Activated CD4-positive, alpha-beta T cell treated with anti-CD3 and anti-CD28 coated beads, Interleukin-2, amount 10 ng/mL, durations not matched to agents 7 days and 5 days (primary cell): ENCODE measurements around the gene TRRAP. TPM values are rescaled to one million over a fixed set of nuclear protein-coding genes. Genes with fewer than 3 reads are reported as not detected.
A peak's percentile ranks its signal among the peaks of the same experiment; 100 is the strongest.

Experiments used
- CTCF ChIA-PET: fragments of 350-600 bp; sonication (Branson Sonifier 250); formaldehyde crosslinking; loops from one replicate; lab custom pipeline; 2021; ENCODE audit warnings: antibody characterized with exemption; lab: Charles Lee
- POLR2A ChIA-PET: fragments of 350-600 bp; sonication (Branson Sonifier 250); formaldehyde crosslinking; loops from one replicate; lab custom pipeline; 2021; ENCODE audit warnings: antibody characterized with exemption; lab: Charles Lee
- DNase-seq: peaks from one replicate; pipeline ENCODE4 v3.0.0-alpha.2; 2020
- H3K27ac Mint-ChIP-seq: one replicate; pipeline ENCODE4 v1.8.0; 2021; ENCODE audit warnings: mild to moderate bottlenecking, moderate library complexity, mixed read lengths
- H3K27me3 Mint-ChIP-seq: one replicate; pipeline ENCODE4 v1.8.0; 2021; ENCODE audit warnings: mixed read lengths
- H3K36me3 Mint-ChIP-seq: one replicate; pipeline ENCODE4 v1.8.0; 2021; ENCODE audit warnings: low read depth, mixed read lengths
- H3K4me1 Mint-ChIP-seq: one replicate; pipeline ENCODE4 v1.8.0; 2021; ENCODE audit warnings: mixed read lengths
- H3K4me3 Mint-ChIP-seq: one replicate; pipeline ENCODE4 v1.8.0; 2021; ENCODE audit warnings: mild to moderate bottlenecking, moderate library complexity, mixed read lengths
- H3K9me3 Mint-ChIP-seq: one replicate; pipeline ENCODE4 v1.8.0; 2021; ENCODE audit warnings: mixed read lengths
- total RNA-seq, 2 experiments: library from RNA; stranded (reverse); gene quantifications; one replicate each; pipeline ENCODE4 v1.2.3, GENCODE V29; 2021

Gene TRRAP
- total RNA-seq, 2 experiments from 2014 or later = 63.4 to 65.1 TPM

DNA sequence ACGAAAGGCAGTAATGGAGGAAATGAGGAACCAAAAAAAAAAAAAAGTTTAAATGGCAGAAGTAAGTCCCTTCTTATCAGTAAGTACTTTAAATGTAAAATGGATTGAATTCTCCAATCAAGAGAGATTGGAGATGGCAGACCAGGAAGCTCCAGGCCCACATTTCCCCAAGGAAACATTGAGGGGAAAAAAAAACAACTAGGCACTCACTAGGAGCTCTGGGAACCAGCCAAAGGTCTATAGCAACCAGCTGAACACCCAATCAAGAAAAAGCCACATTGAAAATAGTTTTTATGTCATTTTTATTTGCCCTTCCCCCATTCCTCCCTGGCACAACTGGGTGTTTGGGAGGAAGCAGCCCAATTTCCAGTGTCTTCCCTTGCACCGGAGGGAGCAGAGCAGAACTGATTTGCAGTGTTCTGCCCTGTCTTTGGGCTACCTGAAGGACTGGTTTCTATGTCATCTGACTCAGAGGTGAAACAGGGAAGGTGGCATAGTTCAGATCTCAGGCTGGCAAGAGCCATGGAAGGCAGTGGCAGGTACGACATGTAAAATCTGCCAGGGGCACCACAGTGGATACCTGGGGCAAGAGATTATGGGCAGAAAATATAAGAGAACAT lies 143.7 kb downstream of the TRRAP start:
- DNase-seq = no peak
- H3K4me1 Mint-ChIP-seq = no peaks in the 10 kb centered on the region
- no peak overlapping the region for H3K27ac Mint-ChIP-seq
- H3K4me3 Mint-ChIP-seq = no peak overlapping the region
- ChIA-PET CTCF (interaction anchor here (0.6 to 0.7 kb wide), 3 partner anchors 11 to 299 kb away, joined by 3 to 5 read pairs (median 3); no protein-coding TSS in a partner anchor), POLR2A (no interaction called here)
- H3K27me3 Mint-ChIP-seq = no peaks in the 10 kb centered on the region
- H3K36me3 Mint-ChIP-seq = peaks cover 30% of the 10 kb centered on the region
- H3K9me3 Mint-ChIP-seq = no peaks in the 10 kb centered on the region

DNA sequence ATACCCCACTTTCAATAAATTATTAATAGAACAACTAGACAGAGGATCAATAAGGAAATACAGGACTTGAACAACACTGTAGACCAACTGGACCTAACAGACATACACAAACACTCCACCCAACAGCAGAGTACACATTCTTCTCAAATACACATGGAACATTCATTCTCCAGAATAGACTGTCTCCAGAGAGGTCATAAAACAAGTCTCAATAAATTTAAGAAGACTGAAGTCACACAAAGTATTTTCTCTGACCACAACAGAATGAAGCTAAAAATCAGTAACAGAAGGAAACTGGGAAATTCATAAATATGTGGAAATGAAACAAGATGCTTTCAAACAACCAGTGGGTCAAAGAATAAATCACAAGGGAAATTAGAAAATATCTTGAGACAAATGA lies 145.7 kb downstream of the TRRAP start:
- DNase-seq = no peak

GRCh38 chr7:99027241-99027640 lies 148.9 kb downstream of the TRRAP start:
- CTCF ChIA-PET = no interaction called here
- H3K36me3 Mint-ChIP-seq = peaks cover 20% of the 10 kb centered on the region
- no peak for DNase-seq
- POLR2A ChIA-PET = no interaction called here
- H3K27me3 Mint-ChIP-seq = no peaks in the 10 kb centered on the region
- no peak overlapping the region for H3K27ac Mint-ChIP-seq
- no peaks in the 10 kb centered on the region for H3K4me1 Mint-ChIP-seq
- no peak overlapping the region for H3K4me3 Mint-ChIP-seq
- no peaks in the 10 kb centered on the region for H3K9me3 Mint-ChIP-seq

More for the DNA sequence above, 145.7 kb downstream of the TRRAP start:
- no peaks in the 10 kb centered on the region for H3K9me3 Mint-ChIP-seq
- no peaks in the 10 kb centered on the region for H3K27me3 Mint-ChIP-seq
- ChIA-PET POLR2A (no interaction called here), CTCF (interaction anchor here (1.0 to 1.3 kb wide), 3 partner anchors 12 to 25 kb away, joined by 3 to 4 read pairs (median 3); no protein-coding TSS in a partner anchor)
- no peak overlapping the region for H3K27ac Mint-ChIP-seq
- peaks cover 25% of the 10 kb centered on the region for H3K36me3 Mint-ChIP-seq
- no peaks in the 10 kb centered on the region for H3K4me1 Mint-ChIP-seq
- no peak overlapping the region for H3K4me3 Mint-ChIP-seq

GRCh38 chr7:99027841-99028240 lies 149.5 kb downstream of the TRRAP start:
- Mint-ChIP-seq H3K27ac (no peak overlapping the region), H3K27me3 (no peaks in the 10 kb centered on the region), H3K9me3 (no peaks in the 10 kb centered on the region), H3K4me1 (no peaks in the 10 kb centered on the region), H3K36me3 (peaks cover 20% of the 10 kb centered on the region), H3K4me3 (no peak overlapping the region)
- ChIA-PET CTCF (no interaction called here), POLR2A (no interaction called here)
- no peak for DNase-seq

DNA sequence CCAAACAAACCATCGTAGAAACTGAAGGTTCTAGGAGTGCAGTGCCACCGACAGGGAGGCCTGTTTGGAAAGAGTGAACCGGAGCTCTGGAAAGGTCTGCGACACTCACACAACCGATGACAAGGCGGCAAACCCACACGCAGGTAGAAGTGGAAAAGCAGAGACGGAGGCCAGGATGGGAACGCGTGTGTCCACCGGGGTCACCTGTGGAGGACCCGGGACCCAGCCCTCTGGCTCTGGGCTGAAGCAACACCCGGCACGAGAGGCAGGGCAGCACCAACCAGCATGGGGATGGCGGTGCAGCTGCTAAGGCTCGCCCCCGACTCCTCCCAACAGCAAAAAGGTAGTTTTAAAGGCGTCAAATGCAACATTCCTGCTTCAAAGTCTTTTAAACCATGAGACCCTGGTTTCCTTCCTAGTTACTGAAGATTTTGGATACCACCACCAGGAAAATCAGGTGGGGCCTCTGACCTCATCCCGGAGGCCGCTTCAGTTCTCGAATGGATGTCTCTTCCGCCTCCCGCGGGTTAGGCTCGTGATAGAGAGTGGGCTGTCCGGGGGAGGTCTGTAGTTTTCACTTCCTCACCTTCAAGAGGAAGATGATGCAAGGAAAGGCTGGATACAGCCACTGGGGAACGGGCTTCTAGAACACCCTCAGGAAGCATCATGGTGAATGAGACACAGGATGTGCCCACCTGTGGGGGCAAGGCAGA lies 150.1 kb downstream of the TRRAP start:
- H3K4me1 Mint-ChIP-seq = no peaks in the 10 kb centered on the region
- peaks cover 17% of the 10 kb centered on the region for H3K36me3 Mint-ChIP-seq
- POLR2A ChIA-PET = no interaction called here
- H3K9me3 Mint-ChIP-seq = no peaks in the 10 kb centered on the region
- no peaks in the 10 kb centered on the region for H3K27me3 Mint-ChIP-seq
- no peak overlapping the region for H3K27ac Mint-ChIP-seq
- CTCF ChIA-PET = no interaction called here
- DNase-seq = no peak
- no peak overlapping the region for H3K4me3 Mint-ChIP-seq

GRCh38 chr7:99029466-99030435 lies 151.4 kb downstream of the TRRAP start:
- ChIA-PET POLR2A (no interaction called here), CTCF (interaction anchor here (1.2 to 2.0 kb wide), 2 partner anchors 9 to 23 kb away, joined by 3 to 4 read pairs; no protein-coding TSS in a partner anchor)
- H3K27me3 Mint-ChIP-seq = no peaks in the 10 kb centered on the region
- no peak overlapping the region for H3K4me3 Mint-ChIP-seq
- peaks cover 16% of the 10 kb centered on the region for H3K36me3 Mint-ChIP-seq
- peak overlapping the region; percentile 36 for H3K27ac Mint-ChIP-seq
- no peaks in the 10 kb centered on the region for H3K4me1 Mint-ChIP-seq
- no peaks in the 10 kb centered on the region for H3K9me3 Mint-ChIP-seq
- DNase-seq = no peak

- Mint-ChIP-seq H3K4me3 (no peak overlapping the region), H3K27ac (peak overlapping the region; percentile 64), H3K36me3 (peaks cover 19% of the 10 kb centered on the region), H3K4me1 (no peaks in the 10 kb centered on the region), H3K27me3 (no peaks in the 10 kb centered on the region), H3K9me3 (no peaks in the 10 kb centered on the region)
- CTCF ChIA-PET = interaction anchor here (1.2 to 2.0 kb wide), 2 partner anchors 8 to 24 kb away, joined by 3 to 4 read pairs; no protein-coding TSS in a partner anchor
- DNase-seq = no peak
- POLR2A ChIA-PET = no interaction called here
These were observed 152.1 kb downstream of the TRRAP start for GRCh38 chr7:99030457-99030856.

DNA sequence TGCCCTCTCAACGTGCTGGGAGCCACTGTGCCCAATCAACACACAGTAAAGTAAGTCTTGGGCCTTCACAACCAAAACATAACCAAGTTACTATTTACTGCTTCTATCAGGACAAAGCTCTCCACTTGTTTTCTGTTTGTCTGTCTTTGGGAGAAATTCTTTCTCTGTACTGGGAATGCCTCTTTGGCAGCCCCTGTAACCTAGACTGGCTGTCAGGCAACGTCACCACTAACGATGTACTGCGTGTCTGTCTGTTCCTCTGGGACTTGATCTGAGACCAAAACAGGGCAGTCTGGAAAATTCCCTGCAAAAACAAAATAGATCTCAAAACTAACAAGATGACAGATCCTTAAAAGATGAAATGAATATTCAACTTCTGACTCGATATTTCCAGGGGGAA lies 152.6 kb downstream of the TRRAP start:
- ChIA-PET POLR2A (no interaction called here), CTCF (interaction anchor here (1.2 to 2.0 kb wide), 2 partner anchors 8 to 24 kb away, joined by 3 to 4 read pairs; no protein-coding TSS in a partner anchor)
- Mint-ChIP-seq H3K4me3 (no peak overlapping the region), H3K9me3 (no peaks in the 10 kb centered on the region), H3K27ac (peak overlapping the region; percentile 64), H3K27me3 (no peaks in the 10 kb centered on the region), H3K36me3 (peaks cover 23% of the 10 kb centered on the region), H3K4me1 (no peaks in the 10 kb centered on the region)
- no peak for DNase-seq

DNA sequence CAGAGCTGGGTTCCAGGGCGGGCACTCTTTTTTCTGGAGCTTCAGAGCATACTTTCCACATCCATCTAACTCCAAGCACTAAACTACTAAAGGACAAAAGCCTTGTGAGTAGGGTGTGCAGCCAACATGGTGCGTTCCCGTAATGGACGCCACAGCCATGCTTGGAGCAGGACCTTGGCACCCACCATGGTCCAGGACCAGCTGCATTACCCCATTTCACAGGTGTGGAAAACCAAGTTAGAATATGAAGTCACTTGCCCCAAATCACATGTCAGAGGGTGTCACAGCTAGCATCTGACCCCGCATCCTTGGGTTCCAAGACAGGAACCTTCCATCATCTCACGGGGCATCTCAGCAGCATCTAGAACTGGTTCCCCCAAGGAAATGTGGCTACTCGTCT lies 153.2 kb downstream of the TRRAP start:
- DNase-seq = no peak
- H3K36me3 Mint-ChIP-seq = peaks cover 27% of the 10 kb centered on the region
- H3K4me3 Mint-ChIP-seq = no peak overlapping the region
- no peak overlapping the region for H3K27ac Mint-ChIP-seq
- no peaks in the 10 kb centered on the region for H3K4me1 Mint-ChIP-seq
- no peaks in the 10 kb centered on the region for H3K27me3 Mint-ChIP-seq
- CTCF ChIA-PET = no interaction called here
- POLR2A ChIA-PET = no interaction called here
- H3K9me3 Mint-ChIP-seq = no peaks in the 10 kb centered on the region

- no peaks in the 10 kb centered on the region for H3K27me3 Mint-ChIP-seq
- H3K4me1 Mint-ChIP-seq = no peaks in the 10 kb centered on the region
- H3K27ac Mint-ChIP-seq = no peak overlapping the region
- peaks cover 35% of the 10 kb centered on the region for H3K36me3 Mint-ChIP-seq
- H3K9me3 Mint-ChIP-seq = no peaks in the 10 kb centered on the region
- ChIA-PET POLR2A (no interaction called here), CTCF (no interaction called here)
- no peak for DNase-seq
- H3K4me3 Mint-ChIP-seq = no peak overlapping the region
These were observed 154.6 kb downstream of the TRRAP start for GRCh38 chr7:99032928-99033327.

DNA sequence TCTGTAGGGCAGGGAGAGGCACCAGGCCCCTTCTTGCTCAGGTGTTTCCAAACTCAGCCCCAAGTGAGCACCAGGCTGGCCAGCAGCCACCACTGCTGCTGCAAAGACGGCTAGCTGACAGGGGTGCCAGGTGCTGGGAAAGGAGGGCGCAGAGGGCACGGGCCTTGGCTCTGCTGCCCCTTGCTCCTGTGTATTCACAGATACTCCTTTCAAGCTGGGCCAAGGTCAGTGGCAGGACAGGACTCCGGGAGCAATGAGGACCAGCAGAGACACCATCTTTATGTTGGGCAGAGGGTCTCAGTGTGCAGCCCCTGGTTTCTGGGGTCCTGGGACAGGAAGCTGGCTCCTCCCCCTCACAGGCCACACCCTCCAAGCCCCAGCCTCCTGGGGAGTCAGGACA lies 155.4 kb downstream of the TRRAP start:
- POLR2A ChIA-PET = no interaction called here
- no peak overlapping the region for H3K4me3 Mint-ChIP-seq
- no peaks in the 10 kb centered on the region for H3K4me1 Mint-ChIP-seq
- H3K27ac Mint-ChIP-seq = no peak overlapping the region
- no peaks in the 10 kb centered on the region for H3K9me3 Mint-ChIP-seq
- CTCF ChIA-PET = interaction anchor here (1.1 kb wide), 1 partner anchor 279 kb away, joined by 4 read pairs; no protein-coding TSS in a partner anchor
- no peak for DNase-seq
- no peaks in the 10 kb centered on the region for H3K27me3 Mint-ChIP-seq
- peaks cover 40% of the 10 kb centered on the region for H3K36me3 Mint-ChIP-seq

- Mint-ChIP-seq H3K4me1 (no peaks in the 10 kb centered on the region), H3K27me3 (no peaks in the 10 kb centered on the region), H3K9me3 (no peaks in the 10 kb centered on the region), H3K36me3 (peaks cover 39% of the 10 kb centered on the region), H3K27ac (no peak overlapping the region), H3K4me3 (no peak overlapping the region)
- ChIA-PET CTCF (interaction anchor here (1.2 to 1.3 kb wide), 2 partner anchors 39 to 239 kb away, joined by 3 read pairs; no protein-coding TSS in a partner anchor), POLR2A (no interaction called here)
- DNase-seq = no peak
These were observed 156.8 kb downstream of the TRRAP start for GRCh38 chr7:99034932-99035722.
